Mesothelial cell of epicardium (in vitro differentiated cells): ENCODE data around the gene AHSA1. TPM values are rescaled to one million over a fixed set of nuclear protein-coding genes. Genes with fewer than 3 reads are reported as not detected.

ENCODE experiments used
- DNase-seq, 2 experiments: peaks; one replicate each; pipeline ENCODE4 v3.0.0; 2021; ENCODE audit warnings: low spot score in 2 of 2; ENCODE audit not compliant: unreplicated experiment in 2 of 2
- H3K27ac Mint-ChIP-seq: 2 replicates; pipeline ENCODE4 v1.8.0; 2021; ENCODE audit warnings: mixed read lengths
- H3K27me3 Mint-ChIP-seq: 2 replicates; pipeline ENCODE4 v1.8.0; 2021; ENCODE audit warnings: low read depth, mixed read lengths
- H3K36me3 Mint-ChIP-seq: 2 replicates; pipeline ENCODE4 v1.8.0; 2021; ENCODE audit warnings: mixed read lengths
- H3K4me1 Mint-ChIP-seq: 2 replicates; pipeline ENCODE4 v1.8.0; 2021; ENCODE audit warnings: mixed read lengths
- H3K4me3 Mint-ChIP-seq: 2 replicates; pipeline ENCODE4 v1.8.0; 2021; ENCODE audit warnings: mild to moderate bottlenecking, moderate library complexity, mixed read lengths
- H3K9me3 Mint-ChIP-seq: 2 replicates; pipeline ENCODE4 v1.8.0; 2021; ENCODE audit warnings: mixed read lengths
- total RNA-seq: library from RNA; stranded (reverse); gene quantifications from 3 replicates; pipeline ENCODE4 v1.2.1, GENCODE V29; 2021
- TF ChIP-seq, protein P1 (sequence below): fragments of 200-600 bp; sonication (generic); IDR thresholded peaks from one replicate; pipeline ENCODE4 v1.5.0; 2021; ENCODE audit warnings: antibody characterized with exemption; ENCODE audit not compliant: unreplicated experiment

The AHSA1 gene
- total RNA-seq, 1 donor from 2014 or later, result 99.9 TPM

DNA sequence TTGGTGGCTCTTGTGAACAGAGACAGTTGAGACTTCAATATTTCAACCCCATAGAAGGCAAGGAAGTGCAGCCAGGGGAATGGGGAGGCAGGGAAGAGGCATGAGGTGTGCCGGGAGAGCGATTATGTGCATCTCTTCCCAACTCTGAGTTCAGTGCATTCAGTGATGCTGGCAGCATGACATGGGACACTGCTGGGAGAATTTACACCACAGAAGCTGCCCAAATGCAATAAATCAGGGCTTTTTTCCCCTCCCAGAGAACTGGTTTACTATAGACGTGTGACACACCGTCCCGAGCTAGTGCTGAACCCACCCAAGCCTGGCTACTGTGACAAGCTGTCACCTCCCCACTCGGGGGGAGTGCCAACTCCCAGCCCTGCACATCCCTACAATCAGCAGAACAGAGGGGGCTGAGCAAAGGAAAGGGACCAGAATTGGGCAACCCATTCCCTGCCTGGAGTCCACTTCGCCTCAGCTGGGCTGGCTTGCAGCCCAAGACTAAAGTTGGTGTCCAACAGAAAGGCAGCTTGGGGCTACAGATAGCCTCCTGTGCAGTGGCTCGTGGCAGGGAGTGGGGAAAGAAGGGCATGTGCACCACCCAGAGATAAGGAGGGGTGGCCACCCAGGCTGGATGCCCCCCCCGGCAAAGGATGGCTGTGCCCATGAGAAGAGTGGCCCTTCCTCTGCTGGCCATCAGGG, 16.7 kb downstream of the AHSA1 start:
- Mint-ChIP-seq H3K4me3 (no peak overlapping the region), H3K27me3 (no peaks in the 10 kb centered on the region), H3K27ac (no peak overlapping the region), H3K9me3 (no peaks in the 10 kb centered on the region), H3K36me3 (no peaks in the 10 kb centered on the region), H3K4me1 (no peaks in the 10 kb centered on the region)
- no peak for DNase-seq
- TF ChIP-seq, protein P1, sequence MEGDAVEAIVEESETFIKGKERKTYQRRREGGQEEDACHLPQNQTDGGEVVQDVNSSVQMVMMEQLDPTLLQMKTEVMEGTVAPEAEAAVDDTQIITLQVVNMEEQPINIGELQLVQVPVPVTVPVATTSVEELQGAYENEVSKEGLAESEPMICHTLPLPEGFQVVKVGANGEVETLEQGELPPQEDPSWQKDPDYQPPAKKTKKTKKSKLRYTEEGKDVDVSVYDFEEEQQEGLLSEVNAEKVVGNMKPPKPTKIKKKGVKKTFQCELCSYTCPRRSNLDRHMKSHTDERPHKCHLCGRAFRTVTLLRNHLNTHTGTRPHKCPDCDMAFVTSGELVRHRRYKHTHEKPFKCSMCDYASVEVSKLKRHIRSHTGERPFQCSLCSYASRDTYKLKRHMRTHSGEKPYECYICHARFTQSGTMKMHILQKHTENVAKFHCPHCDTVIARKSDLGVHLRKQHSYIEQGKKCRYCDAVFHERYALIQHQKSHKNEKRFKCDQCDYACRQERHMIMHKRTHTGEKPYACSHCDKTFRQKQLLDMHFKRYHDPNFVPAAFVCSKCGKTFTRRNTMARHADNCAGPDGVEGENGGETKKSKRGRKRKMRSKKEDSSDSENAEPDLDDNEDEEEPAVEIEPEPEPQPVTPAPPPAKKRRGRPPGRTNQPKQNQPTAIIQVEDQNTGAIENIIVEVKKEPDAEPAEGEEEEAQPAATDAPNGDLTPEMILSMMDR, result no peak

DNA sequence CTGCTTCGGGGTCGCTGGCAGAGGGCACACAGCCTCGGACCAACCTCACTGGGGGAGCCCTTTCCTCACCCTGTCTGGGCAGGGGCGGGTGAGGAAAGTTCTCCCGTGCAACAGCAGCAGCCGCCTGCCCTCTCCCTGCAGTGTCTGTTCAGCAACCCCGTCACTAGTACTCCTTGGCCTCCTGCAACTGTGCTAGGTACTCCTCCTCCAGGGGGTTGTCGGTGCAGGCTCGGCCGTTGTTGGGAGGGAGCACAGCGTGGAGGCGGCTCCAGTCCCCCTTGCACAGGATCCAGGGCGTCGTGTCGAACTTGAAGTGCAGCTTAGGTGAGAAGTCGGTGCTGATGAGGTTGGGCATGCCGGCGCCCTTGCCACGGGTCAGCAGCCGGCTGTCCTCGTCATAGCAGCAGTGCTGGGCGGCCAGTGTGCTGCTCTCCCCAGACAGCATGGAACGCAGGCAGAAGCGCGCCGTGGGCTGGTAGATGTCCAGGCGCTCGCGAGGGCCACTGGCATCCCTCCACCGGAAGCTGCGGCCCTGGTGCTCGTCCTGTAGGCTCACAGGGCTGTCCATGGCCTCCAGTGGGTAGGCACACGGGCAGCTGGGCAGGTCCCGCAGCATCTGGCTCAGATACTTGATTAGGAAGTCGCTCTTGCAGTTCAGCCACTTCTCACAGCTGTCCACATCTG, 17.7 kb downstream of the AHSA1 start:
- H3K9me3 Mint-ChIP-seq, result no peaks in the 10 kb centered on the region
- H3K27ac Mint-ChIP-seq, result no peak overlapping the region
- no peaks in the 10 kb centered on the region for H3K36me3 Mint-ChIP-seq
- TF ChIP-seq, protein P1, result no peak
- no peaks in the 10 kb centered on the region for H3K4me1 Mint-ChIP-seq
- DNase-seq, result no peak
- no peaks in the 10 kb centered on the region for H3K27me3 Mint-ChIP-seq
- H3K4me3 Mint-ChIP-seq, result no peak overlapping the region

DNA sequence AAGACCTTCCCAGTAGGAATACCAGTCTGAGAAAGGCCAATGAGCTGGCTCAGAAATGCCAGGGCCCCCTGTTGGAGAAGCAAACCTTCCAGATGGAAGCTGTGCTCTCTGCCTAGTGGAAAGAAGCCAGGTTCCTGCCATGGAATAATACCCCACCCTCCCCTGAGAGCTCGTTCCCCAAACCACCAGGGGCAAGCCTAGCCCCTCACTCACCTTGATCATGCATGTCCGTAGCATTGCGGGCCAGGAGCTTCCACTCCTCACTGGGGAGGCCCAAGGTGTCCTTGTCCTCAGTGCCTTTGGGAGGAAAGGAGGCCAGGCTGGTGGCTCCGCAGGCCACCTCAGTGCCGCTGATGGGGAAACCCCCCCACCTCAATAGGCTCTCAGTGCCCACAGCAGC, 20.1 kb downstream of the AHSA1 start:
- Mint-ChIP-seq H3K36me3 (no peaks in the 10 kb centered on the region), H3K9me3 (no peaks in the 10 kb centered on the region), H3K4me3 (no peak overlapping the region), H3K27me3 (no peaks in the 10 kb centered on the region), H3K4me1 (no peaks in the 10 kb centered on the region), H3K27ac (no peak overlapping the region)
- DNase-seq, result no peak
- TF ChIP-seq, protein P1, result no peak

DNA sequence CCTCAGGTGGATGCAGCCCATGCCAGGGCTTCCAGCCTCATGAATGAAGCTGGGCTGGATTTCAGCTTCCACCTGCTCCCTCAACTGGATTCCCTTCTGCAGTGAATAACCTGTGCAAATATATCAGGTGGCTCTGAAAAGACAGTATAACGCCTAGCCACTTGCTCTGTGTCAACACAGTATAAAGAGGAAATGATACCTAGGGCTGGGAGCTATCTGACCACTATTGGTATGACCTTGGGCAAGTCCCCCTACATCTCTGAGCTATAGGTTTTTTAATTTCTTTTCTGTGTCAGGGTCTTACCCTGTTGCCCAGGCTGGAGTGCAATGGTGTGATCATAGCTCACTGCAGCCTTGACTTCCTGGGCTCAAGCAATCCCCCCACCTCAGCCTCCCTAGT, 20.9 kb downstream of the AHSA1 start:
- no peak for DNase-seq
- Mint-ChIP-seq H3K9me3 (no peaks in the 10 kb centered on the region), H3K4me3 (no peak overlapping the region), H3K36me3 (no peaks in the 10 kb centered on the region), H3K4me1 (no peaks in the 10 kb centered on the region), H3K27ac (no peak overlapping the region), H3K27me3 (no peaks in the 10 kb centered on the region)
- TF ChIP-seq, protein P1, result no peak

DNA sequence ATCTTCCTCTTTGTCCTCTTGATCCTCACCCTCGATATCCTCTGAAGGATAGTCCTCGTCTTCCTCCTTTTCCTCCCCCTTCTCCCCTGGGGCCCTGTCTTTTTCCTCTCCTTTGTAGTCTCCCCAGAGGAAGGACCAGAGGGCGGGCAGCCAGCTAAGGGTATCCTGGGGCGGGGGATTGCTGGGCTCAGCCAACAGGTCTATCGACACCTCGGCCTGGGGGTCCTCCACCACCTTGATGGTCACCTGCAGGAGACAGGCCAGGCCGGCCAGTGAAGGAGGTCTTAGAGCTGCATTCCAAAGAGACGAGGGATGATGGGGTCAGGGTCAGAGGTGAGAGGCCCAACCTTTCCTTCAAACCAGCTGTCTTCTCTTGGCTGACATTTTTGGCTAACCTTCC, 24.5 kb downstream of the AHSA1 start:
- Mint-ChIP-seq H3K9me3 (no peaks in the 10 kb centered on the region), H3K27me3 (no peaks in the 10 kb centered on the region), H3K36me3 (no peaks in the 10 kb centered on the region), H3K4me3 (no peak overlapping the region), H3K4me1 (no peaks in the 10 kb centered on the region), H3K27ac (no peak overlapping the region)
- TF ChIP-seq, protein P1, result no peak
- DNase-seq, result no peak
